ENCODE results near the gene SPEG.
A peak's percentile ranks its signal among the peaks of the same experiment; 100 is the strongest.

The SPEG gene

DNA sequence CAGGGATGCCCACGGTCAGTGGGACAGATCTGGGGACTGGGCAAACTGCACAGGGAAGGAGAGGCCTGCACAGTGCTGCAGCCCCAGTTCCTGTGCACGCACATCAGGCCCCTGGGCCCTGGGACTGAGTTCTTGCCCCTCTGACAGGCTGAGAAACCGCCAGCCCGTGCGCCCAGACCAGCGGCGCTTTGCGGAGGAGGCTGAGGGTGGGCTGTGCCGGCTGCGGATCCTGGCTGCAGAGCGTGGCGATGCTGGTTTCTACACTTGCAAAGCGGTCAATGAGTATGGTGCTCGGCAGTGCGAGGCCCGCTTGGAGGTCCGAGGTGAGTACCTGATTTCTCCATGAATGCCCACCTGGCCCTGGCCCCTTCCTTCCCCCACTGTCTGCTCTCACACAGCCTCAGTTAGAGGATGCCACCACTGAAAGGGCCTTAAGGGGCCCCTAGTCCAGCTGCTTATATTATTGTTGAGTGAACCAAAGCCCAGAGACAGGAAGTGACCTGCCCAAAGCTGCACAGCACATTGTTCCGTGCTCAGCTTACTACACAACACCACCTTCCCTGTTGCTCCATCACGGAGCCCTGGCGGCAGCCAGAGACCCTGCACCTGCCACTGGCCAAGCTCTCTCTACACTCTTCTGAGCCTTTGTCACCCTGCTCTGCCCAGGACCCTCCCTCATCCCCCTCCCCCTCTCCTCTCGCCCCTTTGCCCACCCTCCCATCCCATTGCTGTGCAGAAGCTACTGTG, 29.8 kb downstream of the SPEG start:
- no peak for DNase-seq

DNA sequence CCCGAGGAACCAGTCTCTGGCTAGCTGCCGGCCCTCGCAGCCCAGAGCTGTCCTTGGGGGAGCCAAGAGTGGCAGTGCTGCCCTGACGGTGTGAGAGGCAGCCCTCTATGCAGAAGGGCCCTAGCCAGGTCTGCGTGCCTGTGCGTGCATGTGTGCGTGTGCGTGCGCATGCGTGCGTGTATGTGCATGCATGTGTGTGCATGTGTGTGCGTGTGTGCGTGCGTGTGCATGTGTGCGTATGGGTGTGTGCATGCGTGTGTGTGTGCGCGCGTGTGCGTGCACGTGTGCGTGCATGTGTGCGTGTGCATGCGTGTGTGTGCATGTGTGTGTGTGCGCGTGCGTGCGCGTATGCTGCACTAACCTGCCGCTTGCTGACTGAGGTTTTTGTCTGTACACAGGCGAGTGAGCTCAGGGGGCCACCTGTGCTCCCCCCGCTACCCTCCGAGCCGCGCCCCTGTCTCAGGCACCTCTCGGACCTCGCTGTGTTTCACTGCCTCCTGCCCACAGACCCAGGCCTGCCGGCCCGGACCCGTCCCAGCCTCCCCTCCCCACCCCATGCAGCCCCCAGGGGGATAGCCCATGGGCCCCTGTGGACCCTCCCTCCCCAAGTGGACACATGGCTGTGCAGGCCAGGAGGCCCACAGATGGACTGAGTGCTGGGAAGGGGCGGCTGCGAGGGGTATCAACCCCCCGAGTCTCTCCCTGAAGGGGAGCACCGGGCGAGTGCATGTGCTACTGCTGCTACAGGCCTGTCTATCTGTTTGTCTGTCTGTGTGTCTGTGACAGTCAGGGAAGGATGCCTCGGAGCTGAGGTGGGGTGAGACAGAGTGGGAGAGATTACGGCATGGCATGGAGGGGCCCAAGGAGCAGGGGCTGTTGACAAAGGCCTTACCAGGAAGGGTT, 31.3 kb downstream of the SPEG start:
- no peak for DNase-seq

DNA sequence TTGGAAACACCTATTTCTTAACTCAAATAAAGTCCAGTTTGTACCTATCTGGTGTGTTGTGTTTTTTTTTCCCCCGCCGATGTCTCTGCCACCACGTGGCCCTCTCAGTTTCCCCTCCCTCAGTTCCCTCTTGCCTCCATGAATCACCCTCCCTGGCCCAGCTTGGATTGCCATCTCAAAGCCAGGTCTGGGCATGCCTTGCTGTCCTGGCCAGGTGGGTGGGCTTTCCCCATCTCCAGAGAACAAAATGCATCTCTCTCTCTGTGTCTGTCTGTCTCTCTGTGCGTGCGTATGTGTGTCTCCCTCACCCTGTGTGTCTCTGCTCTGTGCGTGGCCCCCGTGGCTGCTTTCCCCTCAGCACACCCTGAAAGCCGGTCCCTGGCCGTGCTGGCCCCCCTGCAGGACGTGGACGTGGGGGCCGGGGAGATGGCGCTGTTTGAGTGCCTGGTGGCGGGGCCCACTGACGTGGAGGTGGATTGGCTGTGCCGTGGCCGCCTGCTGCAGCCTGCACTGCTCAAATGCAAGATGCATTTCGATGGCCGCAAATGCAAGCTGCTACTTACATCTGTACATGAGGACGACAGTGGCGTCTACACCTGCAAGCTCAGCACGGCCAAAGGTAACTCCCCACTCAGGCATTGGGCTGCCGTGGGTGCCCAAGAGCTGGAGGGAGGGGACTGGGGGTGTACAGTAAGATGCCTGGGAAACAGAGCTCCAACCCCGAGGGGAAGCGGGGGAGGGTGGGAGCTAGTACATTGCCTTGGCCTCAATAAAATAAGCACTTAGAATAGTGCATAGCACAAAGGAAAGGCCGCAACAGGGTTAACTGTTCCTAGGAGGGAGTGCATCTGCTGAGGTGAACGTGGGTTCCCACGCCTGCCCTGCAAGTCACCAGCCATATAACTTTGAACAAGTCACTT, 32.4 kb downstream of the SPEG start:
- DNase-seq = no peak

- DNase-seq = no peak
These were observed 33.1 kb downstream of the SPEG start for GRCh38 chr2:219467736-219468075.

- no peak for DNase-seq
These were observed 34.0 kb downstream of the SPEG start for GRCh38 chr2:219468410-219469185.

- DNase-seq = no peak
These were observed 34.6 kb downstream of the SPEG start for GRCh38 chr2:219469186-219469724.

GRCh38 chr2:219470429-219470828, 35.8 kb downstream of the SPEG start:
- no peak for DNase-seq

DNA sequence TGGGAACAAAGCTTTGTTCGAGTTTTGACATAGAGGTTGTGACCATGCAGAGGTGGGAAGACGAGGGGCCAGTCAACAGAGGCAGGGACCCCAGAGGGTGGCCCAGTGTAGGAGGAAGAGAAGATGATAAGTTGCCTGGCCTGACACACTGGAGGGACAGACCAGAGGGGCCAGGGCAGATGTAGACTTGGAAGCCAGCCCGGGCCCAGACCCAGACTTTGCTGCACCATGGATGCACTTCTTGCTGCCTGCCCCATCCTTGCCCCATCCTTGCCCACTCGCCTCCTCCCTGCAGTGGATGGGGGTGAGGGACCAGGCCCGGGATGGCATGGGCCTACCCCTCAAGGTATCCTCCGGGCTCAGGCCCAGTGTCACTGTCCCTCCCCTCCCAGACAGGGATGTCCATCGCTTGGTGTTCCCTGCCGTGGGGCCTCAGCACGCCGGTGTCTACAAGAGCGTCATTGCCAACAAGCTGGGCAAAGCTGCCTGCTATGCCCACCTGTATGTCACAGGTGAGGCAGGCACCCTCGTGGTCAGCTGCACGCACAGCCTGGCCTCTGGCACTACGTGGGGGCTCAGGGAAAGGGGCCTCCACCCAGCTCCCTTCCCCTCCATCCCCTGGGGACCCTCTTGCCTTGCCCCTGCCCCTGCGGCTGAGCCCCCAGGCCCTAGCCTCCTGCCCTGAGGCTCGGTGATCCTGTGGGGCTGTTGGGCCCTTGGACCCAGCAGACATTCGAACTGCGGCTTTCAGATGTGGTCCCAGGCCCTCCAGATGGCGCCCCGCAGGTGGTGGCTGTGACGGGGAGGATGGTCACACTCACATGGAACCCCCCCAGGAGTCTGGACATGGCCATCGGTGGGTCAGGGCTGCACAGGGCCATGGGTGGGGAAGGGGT, 37.1 kb downstream of the SPEG start:
- DNase-seq = no peak

DNA sequence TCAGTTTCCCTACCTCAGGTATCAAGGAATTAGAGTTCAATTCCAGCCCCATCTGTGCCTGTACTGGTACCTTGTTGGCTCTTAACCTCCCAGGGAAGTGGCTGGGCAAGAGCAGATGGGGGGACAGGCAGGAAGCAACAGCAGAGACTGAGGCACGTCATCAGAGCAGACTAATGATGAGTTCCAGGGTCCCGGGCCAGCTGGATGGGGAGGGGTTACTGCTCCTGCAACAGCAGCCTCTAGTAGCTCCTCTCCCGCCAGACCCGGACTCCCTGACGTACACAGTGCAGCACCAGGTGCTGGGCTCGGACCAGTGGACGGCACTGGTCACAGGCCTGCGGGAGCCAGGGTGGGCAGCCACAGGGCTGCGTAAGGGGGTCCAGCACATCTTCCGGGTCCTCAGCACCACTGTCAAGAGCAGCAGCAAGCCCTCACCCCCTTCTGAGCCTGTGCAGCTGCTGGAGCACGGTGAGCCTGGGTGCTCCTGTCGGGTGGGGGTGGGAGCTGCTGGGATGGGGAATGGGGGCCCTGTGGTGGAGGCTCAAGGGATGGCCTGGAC, 38.1 kb downstream of the SPEG start:
- DNase-seq = no peak

- no peak for DNase-seq
These were observed 38.9 kb downstream of the SPEG start for GRCh38 chr2:219473511-219473910.

DNA sequence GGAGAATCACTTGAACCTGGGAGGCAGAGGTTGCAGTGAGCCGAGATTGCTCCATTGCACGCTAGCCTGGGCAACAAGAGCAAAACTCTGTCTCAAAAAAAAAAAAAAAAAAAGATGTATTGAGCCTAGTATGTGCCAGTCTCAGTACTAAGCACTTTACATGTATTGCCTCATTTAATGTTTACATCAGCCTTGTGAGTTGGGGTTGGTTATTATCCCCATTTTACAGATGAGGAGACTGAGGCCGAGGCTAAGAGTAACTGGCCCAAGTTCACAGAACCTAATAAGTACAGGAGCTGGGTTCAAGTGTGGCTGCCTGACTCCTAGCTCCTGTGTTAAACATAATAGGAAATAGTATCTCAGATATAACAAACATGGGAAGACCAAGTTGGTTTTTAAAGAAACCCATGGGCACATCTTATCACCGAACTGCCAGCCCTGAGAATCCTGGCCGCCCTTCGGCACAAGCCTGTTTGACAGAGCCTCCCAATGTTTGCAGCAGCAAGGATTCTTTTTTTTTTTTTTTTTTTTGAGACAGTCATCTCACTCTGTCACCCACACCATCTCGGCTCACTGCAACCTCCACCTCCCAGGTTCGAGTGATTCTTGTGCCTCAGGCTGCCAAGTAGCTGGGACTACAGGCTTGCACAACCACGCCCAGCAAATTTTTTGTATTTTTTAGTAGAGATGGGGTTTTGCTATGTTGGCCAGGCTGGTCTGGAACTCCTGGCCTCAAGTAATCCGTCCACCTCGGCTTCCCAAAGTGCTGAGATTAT, 39.8 kb downstream of the SPEG start:
- no peak for DNase-seq

DNA sequence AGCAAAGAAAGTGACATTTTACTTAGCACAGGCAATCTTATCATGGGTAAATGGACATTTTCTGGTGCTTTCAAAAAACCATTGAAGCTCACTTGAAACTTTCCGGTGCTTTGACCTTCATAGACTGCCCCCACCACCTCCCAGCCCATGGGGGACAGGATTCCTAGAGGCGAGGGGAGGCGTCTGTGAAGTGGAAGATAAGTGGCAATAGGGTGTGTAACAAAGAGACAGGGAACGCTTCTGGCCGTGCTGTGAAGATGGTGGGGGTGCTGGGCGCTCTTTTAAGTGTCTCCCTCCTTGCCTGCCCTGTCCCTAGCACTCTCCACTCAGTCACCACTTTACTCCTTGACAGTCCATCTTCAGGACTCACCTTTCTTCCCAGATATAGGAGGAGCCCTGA, 40.6 kb downstream of the SPEG start:
- no peak for DNase-seq

DNA sequence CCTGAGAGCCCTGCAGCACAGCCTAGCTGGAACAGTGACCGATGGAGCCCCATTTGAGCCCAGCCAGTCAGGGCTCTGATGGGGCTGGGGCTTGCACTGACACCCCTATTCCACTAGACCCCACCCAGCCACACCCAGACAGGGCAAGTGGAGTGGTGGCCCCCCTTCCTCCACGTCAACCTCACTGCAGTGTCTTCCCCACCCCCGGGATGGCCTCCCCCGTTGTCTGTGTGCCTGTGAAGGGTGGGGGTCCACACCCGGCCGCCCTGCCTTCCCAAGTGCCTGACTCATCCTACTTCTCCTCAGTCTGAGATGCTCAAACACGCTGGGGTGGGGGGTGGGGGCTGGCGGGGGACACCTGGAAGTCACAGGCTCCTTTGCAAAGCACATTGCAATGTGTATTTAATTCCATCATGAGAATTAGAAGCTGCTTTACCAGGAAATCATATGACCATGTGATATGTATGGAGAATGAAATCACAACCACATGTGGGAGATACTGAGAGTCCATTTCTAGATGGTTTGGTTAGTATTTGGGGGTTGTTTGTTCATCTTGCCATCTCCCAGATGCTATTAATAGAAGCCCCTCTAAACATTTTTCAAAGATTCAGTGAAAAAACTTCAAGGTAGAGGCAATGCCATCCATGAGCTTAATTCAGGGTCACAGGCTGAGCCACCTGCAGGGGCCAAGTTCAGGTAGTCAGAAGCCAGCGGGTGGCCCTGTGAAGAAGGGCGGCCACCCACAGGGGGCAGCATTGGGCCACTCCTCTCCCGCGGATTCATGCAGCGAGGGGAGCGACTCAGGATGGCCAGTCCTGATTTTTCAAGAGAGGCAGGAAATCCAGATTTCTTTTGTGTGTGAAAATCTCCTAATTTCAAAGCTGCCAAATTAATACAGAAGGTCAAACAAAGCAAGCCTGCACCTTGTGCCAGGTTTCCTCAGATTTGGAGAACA, 41.3 kb downstream of the SPEG start:
- peak; percentile 6 for DNase-seq

GRCh38 chr2:219476652-219477151, 42.1 kb downstream of the SPEG start:
- DNase-seq = no peak

DNA sequence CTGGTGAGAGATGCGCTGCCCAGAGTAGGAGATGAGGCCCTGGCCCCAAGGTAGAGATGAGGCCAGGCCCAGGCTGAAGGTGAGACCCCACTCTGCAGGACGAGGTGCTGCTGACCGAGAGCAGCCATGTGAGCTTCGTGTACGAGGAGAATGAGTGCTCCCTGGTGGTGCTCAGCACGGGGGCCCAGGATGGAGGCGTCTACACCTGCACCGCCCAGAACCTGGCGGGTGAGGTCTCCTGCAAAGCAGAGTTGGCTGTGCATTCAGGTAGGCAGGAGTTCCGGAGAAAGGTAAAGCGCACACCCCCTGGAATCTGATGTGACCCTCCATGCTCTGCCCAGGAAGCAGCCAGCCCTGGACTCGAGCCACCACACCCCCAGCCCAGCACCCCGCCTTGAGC, 42.5 kb downstream of the SPEG start:
- no peak for DNase-seq

GRCh38 chr2:219477815-219478214, 43.2 kb downstream of the SPEG start:
- no peak for DNase-seq

- DNase-seq = no peak
These were observed 44.3 kb downstream of the SPEG start for GRCh38 chr2:219478916-219479315.

GRCh38 chr2:219480004-219480403, 45.4 kb downstream of the SPEG start:
- no peak for DNase-seq
